GM12878 (cell line): Measurements from ENCODE around the gene FXYD4. TPM values are rescaled to one million over a fixed set of nuclear protein-coding genes. Genes with fewer than 3 reads are reported as not detected.

Source experiments
- ATAC-seq: fragments of 200-7000 bp; cut with Tn5 transposase; 3 replicates; pipeline ENCODE4 v1.9.1; 2020; ENCODE audit warnings: mild to moderate bottlenecking, moderate library complexity
- BruUV-seq: library from RNA; stranded (reverse); fragments of 400-500 nt; replicated peaks from 2 replicates; lab custom pipeline; 2021; lab: Mats Ljungman, UMichigan
- CTCF ChIA-PET: fragments of 300-600 bp; sonication (Branson Sonifier 250); formaldehyde crosslinking; extraction: SDS; loops from one replicate; lab custom pipeline; 2021; ENCODE audit warnings: inconsistent platforms; lab: Yijun Ruan, JAX
- POLR2A ChIA-PET: fragments of 350-600 bp; formaldehyde crosslinking; extraction: SDS; loops from one replicate; lab custom pipeline; 2021; ENCODE audit warnings: inconsistent platforms; lab: Charles Lee
- RAD21 ChIA-PET: fragments of 300-600 bp; sonication (Branson Sonifier 250); formaldehyde crosslinking; loops from one replicate; lab custom pipeline; 2023; ENCODE audit warnings: antibody characterized with exemption; ENCODE audit not compliant: unreplicated experiment; lab: Charles Lee
- SMC1A ChIA-PET: fragments of 300-600 bp; sonication (Branson Sonifier 250); formaldehyde crosslinking; loops from one replicate; lab custom pipeline; 2023; ENCODE audit not compliant: unreplicated experiment, uncharacterized antibody; lab: Charles Lee
- DNase-seq: peaks from one replicate; pipeline ENCODE4 v3.0.0-alpha.2; 2011; ENCODE audit warnings: low read depth, low spot score
- FAIRE-seq: peaks from 3 replicates; lab custom pipeline; 2011; peaks lifted over from hg19 to GRCh38; lab: Jason Lieb, UNC
- H2AFZ ChIP-seq: 2 replicates; pipeline ENCODE4 v1.6.0; 2011; ENCODE audit warnings: low read depth, low read length, control low read depth; ENCODE audit not compliant: control insufficient read depth
- H3K27ac ChIP-seq: 2 replicates; pipeline ENCODE4 v1.5.1; 2011; ENCODE audit warnings: control low read depth; ENCODE audit not compliant: control insufficient read depth, insufficient read depth
- H3K27me3 ChIP-seq, 2 experiments: replicated peaks in 1 of 2; 2 replicates each; pipeline versions ENCODE4 v1.6.0 to v1.6.1; 2011; ENCODE audit warnings: low read length in 1 of 2; ENCODE audit not compliant: control insufficient read depth in 2 of 2, insufficient read depth in 2 of 2
- H3K36me3 ChIP-seq, 2 experiments: 2 replicates each; pipeline ENCODE4 v1.5.1; 2011; ENCODE audit warnings: low read length in 1 of 2; ENCODE audit not compliant: control insufficient read depth in 2 of 2, insufficient read depth in 2 of 2
- H3K4me1 ChIP-seq: 2 replicates; pipeline ENCODE4 v1.6.1; 2011; ENCODE audit warnings: mild to moderate bottlenecking, low read length, moderate library complexity, mixed read lengths; ENCODE audit not compliant: control insufficient read depth, insufficient read depth
- H3K4me2 ChIP-seq: 2 replicates; pipeline ENCODE4 v1.6.0; 2011; ENCODE audit warnings: control low read depth; ENCODE audit not compliant: control insufficient read depth, insufficient read depth
- H3K4me3 ChIP-seq: fragments of 200-600 bp; sonication (generic); 2 replicates; pipeline ENCODE4 v1.5.1; 2016
- H3K79me2 ChIP-seq: 2 replicates; pipeline ENCODE4 v1.6.0; 2011; ENCODE audit warnings: low read length; ENCODE audit not compliant: control insufficient read depth, insufficient read depth
- H3K9ac ChIP-seq: 2 replicates; pipeline ENCODE4 v1.8.0; 2011; ENCODE audit warnings: low read length, control low read depth, mixed read lengths; ENCODE audit not compliant: control insufficient read depth, insufficient read depth
- H3K9me3 ChIP-seq: replicated peaks from 3 replicates; pipeline ENCODE4 v1.5.1; 2011; ENCODE audit warnings: mild to moderate bottlenecking, low read length; ENCODE audit not compliant: control insufficient read depth, insufficient read depth
- H4K20me1 ChIP-seq: 2 replicates; pipeline ENCODE4 v1.6.0; 2011; ENCODE audit not compliant: control insufficient read depth, insufficient read depth
- EED ChIP-seq: sonication (generic); IDR thresholded peaks from 2 replicates; pipeline ENCODE4 v1.6.1; 2016; ENCODE audit warnings: antibody characterized with exemption, low read depth
- MLLT1 ChIP-seq: fragments of 450-650 bp; IDR thresholded peaks from 2 replicates; pipeline ENCODE4 v1.6.1; 2016; ENCODE audit warnings: mild to moderate bottlenecking
- NBN ChIP-seq: fragments of 450-650 bp; IDR thresholded peaks from 2 replicates; pipeline ENCODE4 v1.6.1; 2016
- SMARCA5 ChIP-seq: fragments of 450-650 bp; IDR thresholded peaks from 2 replicates; pipeline ENCODE4 v1.6.1; 2017; ENCODE audit warnings: mild to moderate bottlenecking
- STAT3 ChIP-seq: IDR thresholded peaks from 2 replicates; pipeline ENCODE4 v1.6.1; 2011; ENCODE audit warnings: low read depth, low read length, improper control_type of control experiment
- ZBTB4 ChIP-seq: fragments of 450-650 bp; formaldehyde crosslinking; IDR thresholded peaks from 2 replicates; pipeline ENCODE4 v1.4.0; 2022; ENCODE audit warnings: mild to moderate bottlenecking, moderate library complexity
- ZBTB40 ChIP-seq: fragments of 450-650 bp; IDR thresholded peaks from 2 replicates; pipeline ENCODE4 v1.6.1; 2016; ENCODE audit warnings: mild to moderate bottlenecking, moderate library complexity, borderline replicate concordance
- WGBS: methylation state at CpG from one replicate; pipeline ENCODE4 v1.1.6; 2016; ENCODE audit warnings: low lambda C conversion rate; ENCODE audit not compliant: insufficient replicate concordance, insufficient coverage; ENCODE audit errors: missing lambda C conversion rate; 5-methylcytosine and 5-hydroxymethylcytosine counted together
- in situ Hi-C: fragments of 300-500 bp; cut with MboI; formaldehyde crosslinking; loops from 9 replicates; pipeline ENCODE4 v1.14.3; 2018; ENCODE audit warnings: mixed read lengths
- intact Hi-C: fragments of 100-400 bp; cut with micrococcal nuclease; formaldehyde crosslinking; loops from one replicate; pipeline ENCODE4 v1.14.2; 2022; ENCODE audit not compliant: unreplicated experiment
- polyA plus RNA-seq, 11 experiments: library from polyadenylated mRNA; depleted of rRNA in 4 of 11; unstranded in 6 of 11; stranded (reverse) in 5 of 11; fragments of >200 nt; fragmentation: Nextera tagmentation in 4 of 11; fragmentation: Illumina TruSeq in 1 of 11; extraction: Ambion mirVana in 4 of 11; extraction: Trizol in 1 of 11; gene quantifications; 1 replicate in 1 of 11; 2 replicates in 10 of 11; pipeline versions ENCODE4 v1.2.1 to v1.2.3, GENCODE V29; 2011 to 2016; ENCODE audit warnings: inconsistent platforms in 2 of 11, missing spikeins in 2 of 11, low read depth in 1 of 11
- total RNA-seq, 4 experiments: library from RNA; depleted of rRNA in 3 of 4; stranded (reverse); fragments of >200 nt in 3 of 4; fragmentation: Illumina TruSeq in 1 of 4; extraction: Trizol in 1 of 4; gene quantifications; 2 replicates each; pipeline versions ENCODE4 v1.2.1 to v1.2.3, GENCODE V29; 2013 to 2021

Gene FXYD4
- total and polyA plus RNA-seq, 10 of the 15 experiments (the other 5 are each of a cell fraction or from before 2014, with no cell fraction given) = not detected

DNA sequence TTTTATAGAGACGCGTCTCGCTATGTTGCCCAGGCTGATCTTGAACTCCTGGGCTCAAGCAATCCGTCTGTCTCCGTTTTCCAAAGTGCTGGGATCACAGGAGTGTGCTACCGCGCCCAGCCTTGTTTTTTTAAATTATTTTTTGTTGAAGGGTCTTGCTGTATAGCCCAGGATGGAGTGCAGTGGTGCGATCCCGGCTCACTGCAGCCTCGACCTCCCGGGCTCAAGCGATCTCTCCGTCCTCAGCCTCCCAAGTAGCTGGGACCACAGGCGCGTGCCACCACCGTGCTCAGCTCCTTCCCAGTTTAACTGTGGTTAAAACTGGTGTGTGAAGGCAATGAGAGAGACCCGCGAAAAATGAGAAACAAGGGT is 48.5 kb downstream of the FXYD4 start:
- 70% methylated on average over 18 of the region's 18 CpGs for WGBS
- in situ Hi-C loops = loop anchor here (25.0 kb wide), 3 partner anchors 283 to 783 kb away; partner anchors contain the start of genes CSGALNACT2 and ZNF33B
- SMC1A ChIA-PET = interaction anchor here (0.8 to 2.8 kb wide), 4 partner anchors 9 to 114 kb away, joined by 3 to 18 read pairs (median 3); partner anchors contain the start of gene HNRNPF

More for the DNA sequence above, 48.5 kb downstream of the FXYD4 start:
- Histone ChIP-seq H2AFZ (peak overlapping the region; percentile 68), H3K4me3 (peak overlapping the region; percentile 82), H3K9ac (peak overlapping the region; percentile 67), H3K4me1 (peaks cover 21% of the 10 kb centered on the region), H3K27me3 (no peaks in the 10 kb centered on the region), H3K9me3 (no peaks in the 10 kb centered on the region; the same call in 2 of the 3 replicates), H4K20me1 (no peaks in the 10 kb centered on the region), H3K79me2 (no peaks in the 10 kb centered on the region), H3K36me3 (no peaks in the 10 kb centered on the region), H3K27ac (peak overlapping the region; percentile 64), H3K4me2 (peak overlapping the region; percentile 79)
- ChIA-PET CTCF (interaction anchor here (0.7 to 1.7 kb wide), 5 partner anchors 15 to 66 kb away, joined by 3 to 4 read pairs (median 3); partner anchors contain the start of gene ZNF487), POLR2A (interaction anchor here (1.1 to 1.3 kb wide), 2 partner anchors 13 to 17 kb away, joined by 3 read pairs; partner anchors contain the start of gene ZNF487), RAD21 (interaction anchor here (0.7 kb wide), 1 partner anchor 14 kb away, joined by 3 read pairs; no protein-coding TSS in a partner anchor)
- TF ChIP-seq ZBTB4 (CRISPR knock-in tag) = no peak
- 0 out of 2 replicates have a peak, but pooled peaks have one; percentile 6 for TF ChIP-seq NBN
- no peak for TF ChIP-seq SMARCA5
- no peak for TF ChIP-seq STAT3
- 0 out of 2 replicates have a peak, but pooled peaks have one; percentile 15 for TF ChIP-seq ZBTB40
- TF ChIP-seq EED = no peak
- 0 out of 2 replicates have a peak, but pooled peaks have one; percentile 45 for TF ChIP-seq MLLT1
- BruUV-seq = TSS peak; percentile 66
- intact Hi-C loops = loop anchor here (2.0 kb wide), 1 partner anchor 15 kb away; no protein-coding TSS in a partner anchor
- DNase-seq (no peak), FAIRE-seq (no peak), ATAC-seq (no peak)
